HG03025 (cell line): ENCODE data around the gene LARP7.
A peak's percentile ranks its signal among the peaks of the same experiment; 100 is the strongest.
"Not testable (repeated sequence)": the region's sequence is repeated elsewhere in the genome, so short reads cannot be mapped to it uniquely, and the experiment has no call there.

Source experiments
- ATAC-seq: cut with Tn5 transposase; IDR thresholded peaks from one replicate; pipeline ENCODE4 v1.9.1; 2021; ENCODE audit warnings: mild to moderate bottlenecking, moderate library complexity; ENCODE audit not compliant: unreplicated experiment, low FRiP score

Gene LARP7

DNA sequence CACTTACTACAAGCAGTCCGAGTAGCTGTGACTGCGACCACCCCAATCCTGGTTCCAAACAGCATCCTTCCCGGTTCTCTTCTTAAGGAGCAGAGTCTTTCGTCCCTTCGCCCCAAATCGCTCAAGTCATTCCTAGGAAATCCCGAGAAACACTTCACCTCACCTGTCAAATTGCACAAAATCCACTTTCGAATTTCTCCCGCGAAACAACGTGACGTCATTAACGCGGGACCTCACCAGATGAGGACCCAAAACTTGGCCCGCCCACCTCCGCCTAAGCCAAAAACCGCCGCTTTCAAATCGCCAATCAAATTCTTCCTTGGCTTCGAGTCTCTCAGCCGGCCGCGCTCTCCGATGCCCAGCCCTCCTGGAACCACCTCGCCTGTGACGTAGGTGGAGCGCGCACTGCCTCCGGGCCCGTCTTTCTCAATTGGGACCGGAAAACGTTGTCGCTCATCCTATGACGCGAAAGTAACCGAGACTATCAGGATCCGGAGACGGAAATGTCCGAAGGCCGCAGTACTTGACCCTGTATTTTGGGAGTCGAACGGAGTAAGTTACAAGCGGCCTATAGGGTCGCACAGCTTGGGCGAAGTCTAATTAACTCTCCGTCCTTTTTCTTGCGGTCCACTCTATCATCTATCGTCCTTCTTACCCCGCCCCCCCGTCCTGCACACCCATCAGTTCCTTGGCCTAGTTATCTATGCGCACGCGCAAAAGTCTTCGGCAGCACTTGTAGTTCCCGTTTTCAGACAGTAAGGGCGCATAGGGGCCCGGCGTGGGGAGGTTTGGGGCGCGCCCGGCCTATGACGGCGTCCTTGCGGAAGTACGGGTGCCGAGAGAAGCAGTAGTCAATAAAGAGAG is at the start of gene LARP7, which contains the start of gene ZGRF1:
Gene LARP7, plus strand, starts transcription at position 456 of the 864 bp plus-strand sequence. CDS start 7,527 bp downstream, outside the sequence.
Gene ZGRF1, minus strand, starts transcription at position 222 of the 864 bp plus-strand sequence. CDS start 3,733 bp downstream, outside the sequence.
- peak; percentile 92 for ATAC-seq

- no peak for ATAC-seq
Measured at GRCh38 chr4:112589206-112589605, 47.7 kb upstream of the LARP7 start.

- ATAC-seq = no peak
Measured at GRCh38 chr4:112591593-112591992, 45.4 kb upstream of the LARP7 start.

DNA sequence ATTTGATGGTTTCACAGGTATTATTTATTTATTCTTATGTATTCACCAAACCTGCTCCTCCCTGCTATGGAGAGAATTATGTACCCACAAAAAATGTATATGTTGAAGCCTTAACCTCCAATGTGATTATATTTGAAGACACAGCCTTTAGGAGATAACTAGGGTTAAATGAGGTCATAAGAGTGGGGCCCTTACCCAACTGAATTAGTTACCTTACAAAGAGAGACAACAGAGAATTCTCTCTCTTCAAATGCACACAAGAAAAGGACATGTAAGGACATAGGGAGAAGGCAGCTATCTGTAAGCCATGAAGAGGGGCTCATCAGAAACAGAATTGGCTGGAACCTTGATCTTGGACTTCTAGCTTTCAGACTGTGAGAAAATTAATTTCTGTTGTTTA is 44.2 kb upstream of the LARP7 start:
- ATAC-seq = no peak

GRCh38 chr4:112593438-112594133 is 43.4 kb upstream of the LARP7 start:
- ATAC-seq = no peak

- no peak for ATAC-seq
Measured at GRCh38 chr4:112594993-112595392, 42.0 kb upstream of the LARP7 start.

GRCh38 chr4:112604589-112604988 is 32.4 kb upstream of the LARP7 start:
- ATAC-seq = no peak

DNA sequence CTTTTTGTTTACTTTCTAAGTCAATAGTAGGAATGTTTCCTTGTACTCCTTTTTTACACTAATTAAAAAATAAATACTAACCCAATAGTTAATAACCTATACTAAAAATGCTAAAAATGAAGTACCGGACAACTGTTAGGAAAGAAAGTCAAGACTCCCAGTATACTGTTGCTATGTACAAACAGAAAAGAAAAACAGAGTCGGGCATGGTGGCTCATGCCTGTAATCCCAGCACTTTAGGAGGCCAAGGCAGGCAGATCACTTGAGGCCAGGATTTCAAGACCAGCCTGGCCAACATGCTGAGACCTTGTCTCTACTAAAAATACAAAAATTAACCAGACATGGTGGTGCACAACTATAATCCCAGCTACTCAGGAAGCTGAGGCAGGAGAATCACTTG is 24.1 kb upstream of the LARP7 start:
- ATAC-seq = not testable (repeated sequence)

- no peak for ATAC-seq
Measured at GRCh38 chr4:112616984-112617383, 20.0 kb upstream of the LARP7 start.

DNA sequence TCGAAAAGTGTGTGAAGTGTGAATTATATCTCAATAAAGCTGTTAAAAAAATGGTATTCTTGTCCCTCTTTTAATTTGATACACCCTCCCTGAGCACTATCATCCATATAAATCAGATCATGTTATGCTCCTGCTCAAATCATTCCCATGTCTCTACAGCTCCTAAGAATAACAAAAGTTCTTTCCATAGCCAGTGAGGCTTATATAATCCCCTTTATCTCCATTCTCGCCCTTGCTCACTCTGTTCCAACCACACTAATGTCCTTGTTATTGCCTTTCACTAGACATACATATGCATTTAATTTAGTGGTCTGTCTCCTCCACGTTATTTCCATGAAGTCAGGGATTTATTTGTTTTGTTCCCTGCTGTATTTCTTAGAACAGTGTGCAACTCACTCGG is 10.7 kb upstream of the LARP7 start:
- ATAC-seq = no peak

DNA sequence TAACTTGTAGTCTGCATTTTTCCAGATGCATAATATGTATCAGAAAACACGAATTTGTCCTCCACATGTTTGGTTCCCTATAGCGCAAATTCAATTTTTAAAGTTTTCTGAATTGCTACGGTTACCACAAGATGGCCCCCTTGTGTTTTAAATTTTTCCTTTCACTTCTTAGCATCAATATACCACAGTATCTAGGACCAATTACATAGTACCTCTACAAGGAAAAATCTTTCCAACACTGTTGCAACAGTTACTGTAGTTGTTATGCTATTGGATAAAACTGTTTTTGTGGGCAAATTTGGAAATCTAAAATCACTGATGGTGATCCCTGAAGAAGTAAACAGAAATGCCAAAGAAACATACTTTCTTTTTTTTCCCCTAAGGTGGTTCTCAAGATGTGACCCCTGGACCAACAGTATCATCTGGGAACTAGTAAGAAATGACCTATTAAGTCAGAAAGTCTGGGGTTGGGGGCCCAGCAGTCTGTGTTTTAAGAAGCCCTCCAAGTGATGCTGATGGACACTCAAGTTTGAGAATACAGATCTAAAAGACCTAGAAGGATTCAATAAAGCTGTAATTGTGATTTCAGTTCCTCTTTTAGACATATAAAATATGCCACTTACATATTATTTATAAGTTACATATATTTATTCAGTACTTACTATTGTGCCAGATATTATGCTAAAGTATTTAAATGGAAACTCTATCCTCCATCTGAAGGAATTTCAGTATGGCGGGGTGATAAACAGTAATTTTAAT is 3.3 kb upstream of the LARP7 start:
- no peak for ATAC-seq

- ATAC-seq = peak; percentile 1
Measured at GRCh38 chr4:112637552-112637866, 566 bp downstream of the LARP7 start.

DNA sequence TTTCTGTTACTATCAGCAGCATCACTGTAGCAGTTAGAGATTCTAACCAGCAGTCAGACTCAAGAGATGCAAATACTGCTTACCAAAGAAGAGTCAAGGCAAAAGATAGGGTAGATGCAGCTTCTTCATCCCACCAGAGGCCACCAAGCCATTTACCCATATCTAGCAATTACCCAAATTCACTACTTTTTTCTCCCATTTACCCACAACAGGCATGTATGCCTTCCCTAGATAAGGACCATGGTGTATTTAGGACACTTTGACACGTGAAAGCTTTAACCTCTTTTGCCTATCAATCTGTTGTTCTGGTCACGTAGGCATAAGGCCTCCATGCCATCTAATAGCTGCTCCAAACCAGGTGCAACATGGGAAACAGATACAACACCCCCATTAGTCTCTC is 5.6 kb downstream of the LARP7 start:
- ATAC-seq = no peak

- ATAC-seq = not testable (repeated sequence)
Measured at GRCh38 chr4:112644595-112645535, 7.9 kb downstream of the LARP7 start.

GRCh38 chr4:112645541-112646329 is 8.8 kb downstream of the LARP7 start:
- ATAC-seq = no peak

DNA sequence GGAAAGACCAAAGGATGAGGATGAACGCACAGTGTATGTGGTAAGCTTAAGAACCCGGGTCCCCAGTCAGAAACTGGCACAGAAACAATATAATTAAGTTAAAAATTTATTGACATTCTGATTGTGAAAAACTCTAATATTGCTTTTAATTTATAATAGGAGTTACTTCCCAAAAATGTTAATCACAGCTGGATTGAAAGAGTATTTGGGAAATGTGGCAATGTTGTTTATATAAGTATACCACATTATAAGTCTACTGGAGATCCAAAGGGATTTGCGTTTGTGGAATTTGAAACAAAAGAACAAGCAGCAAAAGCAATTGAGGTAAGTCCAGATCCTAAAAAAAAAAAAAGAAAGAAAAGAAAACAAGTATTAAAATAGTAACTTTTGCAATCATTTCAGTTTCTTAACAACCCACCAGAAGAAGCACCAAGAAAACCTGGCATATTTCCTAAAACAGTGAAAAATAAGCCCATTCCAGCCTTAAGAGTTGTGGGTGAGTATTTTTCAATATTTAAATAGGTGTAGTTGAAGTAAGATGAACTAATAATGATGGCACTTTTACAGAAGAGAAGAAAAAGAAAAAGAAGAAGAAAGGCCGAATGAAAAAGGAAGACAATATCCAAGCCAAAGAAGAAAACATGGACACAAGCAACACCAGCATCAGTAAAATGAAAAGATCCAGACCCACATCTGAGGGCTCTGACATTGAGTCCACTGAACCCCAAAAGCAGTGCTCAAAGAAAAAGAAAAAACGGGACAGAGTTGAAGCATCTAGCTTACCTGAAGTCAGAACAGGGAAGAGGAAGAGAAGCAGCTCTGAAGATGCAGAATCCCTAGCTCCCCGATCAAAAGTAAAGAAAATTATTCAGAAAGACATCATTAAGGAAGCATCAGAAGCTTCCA is 9.9 kb downstream of the LARP7 start:
- no peak for ATAC-seq

DNA sequence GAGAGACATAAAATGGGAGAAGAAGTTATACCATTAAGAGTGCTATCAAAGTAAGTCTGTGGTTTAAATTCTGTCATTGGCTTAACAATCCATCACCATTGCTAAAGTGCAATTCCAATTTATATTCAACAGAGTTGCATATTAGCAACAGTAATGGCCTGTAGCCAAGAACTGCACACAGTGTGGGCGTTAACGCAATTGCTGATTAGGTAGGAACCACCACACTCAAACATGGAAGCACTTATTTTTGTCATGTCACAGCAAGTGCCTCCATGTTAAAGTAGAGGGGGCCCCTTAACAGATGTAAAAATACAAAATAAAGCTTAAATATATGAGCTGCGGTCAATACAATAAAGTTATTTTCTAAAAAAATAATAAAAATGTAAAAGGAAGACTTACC is 10.8 kb downstream of the LARP7 start:
- ATAC-seq = no peak
